ENCODE data around the gene MNAT1. TPM values are rescaled to one million over a fixed set of nuclear protein-coding genes. Genes with fewer than 3 reads are reported as not detected.

The MNAT1 gene
- total and polyA plus RNA-seq, 9 of the 15 experiments (the other 6 are each of a cell fraction or from before 2014, with no cell fraction given): 37.8 to 83.3 (median 60.4) TPM

- BruUV-seq (replicated peaks): no TSS peak
- intact Hi-C loops (cut with micrococcal nuclease): no loop called here
- no peak for FAIRE-seq
- Histone ChIP-seq H2AFZ (ENCODE audit: low read depth, low read length) (no peak overlapping the region), H3K9ac (ENCODE audit: insufficient read depth in 1 of 2, low read depth in 2 of 2, low read length in 2 of 2) (no peak overlapping the region), H3K4me1 (replicated peaks in 1 of 2; ENCODE audit: control insufficient read depth in 2 of 2, insufficient read depth in 2 of 2, low read length in 2 of 2) (peaks cover 0 to 3% of the 10 kb centered on the region in 2 experiments; a peak in 2 of 5 replicates), H3K27me3 (ENCODE audit: control insufficient read depth in 2 of 2, insufficient read depth in 2 of 2, low read length in 2 of 2) (no peaks in the 10 kb centered on the region), H3K9me1 (ENCODE audit: control insufficient read depth, insufficient read depth, low read length) (no peaks in the 10 kb centered on the region), H3K9me3 (replicated peaks; ENCODE audit: control insufficient read depth, insufficient read depth, low read depth, low read length) (no peaks in the 10 kb centered on the region), H3K79me2 (ENCODE audit: control insufficient read depth, insufficient read depth, low read length) (no peaks in the 10 kb centered on the region), H3K36me3 (ENCODE audit: control insufficient read depth, insufficient read depth, low read length) (peaks cover 5% of the 10 kb centered on the region; the same call in 1 of the 3 replicates), H3K27ac (ENCODE audit: extremely low read depth, low read depth, low read length) (no peak overlapping the region), H3K4me3 (no peak overlapping the region), H4K20me1 (replicated peaks; ENCODE audit: control insufficient read depth, insufficient read depth, low read length) (no peaks in the 10 kb centered on the region), H3K4me2 (ENCODE audit: insufficient read depth, low read length) (no peak overlapping the region)
- no peak for ATAC-seq
- CTCF ChIA-PET (ENCODE audit: low intra/inter-chr PET ratio): no interaction called here
- POLR2A ChIA-PET: interaction anchor here (1.3 kb wide), 1 partner anchor 10 kb away, joined by 6 read pairs; no protein-coding TSS in a partner anchor
- in situ Hi-C loops (cut with MboI): no loop called here
- TF ChIP-seq XRCC4 (IDR thresholded peaks at IDR 0.05; ENCODE audit: extremely low read depth, insufficient read depth, insufficient read length): no peak
- no peak for TF ChIP-seq MITF (IDR thresholded peaks at IDR 0.05)
- TF ChIP-seq BHLHE40 (IDR thresholded peaks at IDR 0.05; ENCODE audit: low read length): no peak
- TF ChIP-seq PRMT5 (CRISPR knock-in tag; IDR thresholded peaks at IDR 0.05): no peak
- TF ChIP-seq THAP12 (CRISPR knock-in tag; IDR thresholded peaks at IDR 0.05): no peak
- TF ChIP-seq, protein P1, sequence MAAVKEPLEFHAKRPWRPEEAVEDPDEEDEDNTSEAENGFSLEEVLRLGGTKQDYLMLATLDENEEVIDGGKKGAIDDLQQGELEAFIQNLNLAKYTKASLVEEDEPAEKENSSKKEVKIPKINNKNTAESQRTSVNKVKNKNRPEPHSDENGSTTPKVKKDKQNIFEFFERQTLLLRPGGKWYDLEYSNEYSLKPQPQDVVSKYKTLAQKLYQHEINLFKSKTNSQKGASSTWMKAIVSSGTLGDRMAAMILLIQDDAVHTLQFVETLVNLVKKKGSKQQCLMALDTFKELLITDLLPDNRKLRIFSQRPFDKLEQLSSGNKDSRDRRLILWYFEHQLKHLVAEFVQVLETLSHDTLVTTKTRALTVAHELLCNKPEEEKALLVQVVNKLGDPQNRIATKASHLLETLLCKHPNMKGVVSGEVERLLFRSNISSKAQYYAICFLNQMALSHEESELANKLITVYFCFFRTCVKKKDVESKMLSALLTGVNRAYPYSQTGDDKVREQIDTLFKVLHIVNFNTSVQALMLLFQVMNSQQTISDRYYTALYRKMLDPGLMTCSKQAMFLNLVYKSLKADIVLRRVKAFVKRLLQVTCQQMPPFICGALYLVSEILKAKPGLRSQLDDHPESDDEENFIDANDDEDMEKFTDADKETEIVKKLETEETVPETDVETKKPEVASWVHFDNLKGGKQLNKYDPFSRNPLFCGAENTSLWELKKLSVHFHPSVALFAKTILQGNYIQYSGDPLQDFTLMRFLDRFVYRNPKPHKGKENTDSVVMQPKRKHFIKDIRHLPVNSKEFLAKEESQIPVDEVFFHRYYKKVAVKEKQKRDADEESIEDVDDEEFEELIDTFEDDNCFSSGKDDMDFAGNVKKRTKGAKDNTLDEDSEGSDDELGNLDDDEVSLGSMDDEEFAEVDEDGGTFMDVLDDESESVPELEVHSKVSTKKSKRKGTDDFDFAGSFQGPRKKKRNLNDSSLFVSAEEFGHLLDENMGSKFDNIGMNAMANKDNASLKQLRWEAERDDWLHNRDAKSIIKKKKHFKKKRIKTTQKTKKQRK (IDR thresholded peaks at IDR 0.05; ENCODE audit: borderline replicate concordance, low read depth, low read length): no peak
- no peak for TF ChIP-seq ZFP91 (CRISPR knock-in tag; IDR thresholded peaks at IDR 0.05)
- TF ChIP-seq RBM17 (IDR thresholded peaks at IDR 0.05; ENCODE audit: borderline replicate concordance, low read depth, low read length): no peak
- no peak for TF ChIP-seq POLR2AphosphoS2 (IDR thresholded peaks at IDR 0.05; ENCODE audit: low read length)
- no peak for TF ChIP-seq E2F4 (CRISPR knock-in tag; IDR thresholded peaks at IDR 0.05; ENCODE audit: low read depth)
- no peak for DNase-seq (ENCODE audit: extremely low read depth in 1 of 4, low spot score in 3 of 4)
Measured at GRCh38 chr14:60968671-60969070, 234.1 kb downstream of the MNAT1 start.

Measured in K562 (cell line).